ENCODE data around the gene MGP. TPM values are rescaled to one million over a fixed set of nuclear protein-coding genes. Genes with fewer than 3 reads are reported as not detected.

The MGP gene
- total RNA-seq, 1 experiment from 2014 or later = 79.8 TPM

DNA sequence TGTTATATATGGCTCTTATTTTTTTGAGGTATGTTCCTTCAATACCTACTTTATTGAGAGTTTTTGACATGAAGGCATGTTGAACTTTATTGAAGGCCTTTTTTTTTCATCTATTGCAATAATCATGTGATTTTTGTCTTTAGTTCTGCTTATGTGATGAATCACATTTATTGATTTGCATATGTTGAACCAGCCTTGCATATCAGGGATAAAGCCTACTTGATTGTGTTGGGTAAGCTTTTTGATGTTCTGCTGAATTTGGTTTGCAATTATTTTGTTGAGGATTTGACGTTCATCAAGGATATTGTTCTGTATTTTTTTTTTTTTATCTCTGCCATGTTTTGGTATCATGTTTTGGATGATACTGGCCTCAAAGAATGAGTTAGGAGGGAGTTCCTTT, 27.1 kb downstream of the MGP start:
- CTCF ChIA-PET = no interaction called here
- H3K4me3 ChIP-seq = no peak overlapping the region
- no peak overlapping the region for H2AFZ ChIP-seq
- H4K20me1 ChIP-seq (ENCODE audit: insufficient read depth) = no peaks in the 10 kb centered on the region
- H3K79me2 ChIP-seq (ENCODE audit: low read depth) = no peaks in the 10 kb centered on the region
- no TSS peak for BruUV-seq (replicated peaks)
- no peaks in the 10 kb centered on the region for H3K36me3 ChIP-seq (ENCODE audit: low read depth)
- TF ChIP-seq, protein P1, sequence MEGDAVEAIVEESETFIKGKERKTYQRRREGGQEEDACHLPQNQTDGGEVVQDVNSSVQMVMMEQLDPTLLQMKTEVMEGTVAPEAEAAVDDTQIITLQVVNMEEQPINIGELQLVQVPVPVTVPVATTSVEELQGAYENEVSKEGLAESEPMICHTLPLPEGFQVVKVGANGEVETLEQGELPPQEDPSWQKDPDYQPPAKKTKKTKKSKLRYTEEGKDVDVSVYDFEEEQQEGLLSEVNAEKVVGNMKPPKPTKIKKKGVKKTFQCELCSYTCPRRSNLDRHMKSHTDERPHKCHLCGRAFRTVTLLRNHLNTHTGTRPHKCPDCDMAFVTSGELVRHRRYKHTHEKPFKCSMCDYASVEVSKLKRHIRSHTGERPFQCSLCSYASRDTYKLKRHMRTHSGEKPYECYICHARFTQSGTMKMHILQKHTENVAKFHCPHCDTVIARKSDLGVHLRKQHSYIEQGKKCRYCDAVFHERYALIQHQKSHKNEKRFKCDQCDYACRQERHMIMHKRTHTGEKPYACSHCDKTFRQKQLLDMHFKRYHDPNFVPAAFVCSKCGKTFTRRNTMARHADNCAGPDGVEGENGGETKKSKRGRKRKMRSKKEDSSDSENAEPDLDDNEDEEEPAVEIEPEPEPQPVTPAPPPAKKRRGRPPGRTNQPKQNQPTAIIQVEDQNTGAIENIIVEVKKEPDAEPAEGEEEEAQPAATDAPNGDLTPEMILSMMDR (conservative IDR thresholded peaks at IDR 0.05) = no peak
- no peak for TF ChIP-seq EZH2 (IDR thresholded peaks at IDR 0.05; ENCODE audit: low read depth)
- no peaks in the 10 kb centered on the region for H3F3A ChIP-seq (ENCODE audit: insufficient read depth, low read depth)
- H3K27me3 ChIP-seq (ENCODE audit: insufficient read depth, low read depth) = no peaks in the 10 kb centered on the region
- H3K4me2 ChIP-seq = no peak overlapping the region
- DNase-seq = no peak
- intact Hi-C loops (cut with micrococcal nuclease; ENCODE audit: unreplicated experiment) = no loop called here
- H3K9me2 ChIP-seq (ENCODE audit: insufficient read depth) = no peaks in the 10 kb centered on the region
- no peaks in the 10 kb centered on the region; the same call in 1 of the 2 replicates for H3K4me1 ChIP-seq (replicated peaks; ENCODE audit: insufficient read depth)
- no peak overlapping the region for H3K27ac ChIP-seq
- POLR2A ChIA-PET (ENCODE audit: unreplicated experiment) = interaction anchor here (0.8 kb wide), 1 partner anchor 68 kb away, joined by 10 read pairs; no protein-coding TSS in a partner anchor
- peaks cover 11% of the 10 kb centered on the region; the same call in 1 of the 2 replicates for H3K9me3 ChIP-seq (ENCODE audit: insufficient read depth, low read depth)

- no peak overlapping the region for H3K4me2 ChIP-seq
- H3F3A ChIP-seq (ENCODE audit: insufficient read depth, low read depth) = no peaks in the 10 kb centered on the region
- H4K20me1 ChIP-seq (ENCODE audit: insufficient read depth) = no peaks in the 10 kb centered on the region
- BruUV-seq (replicated peaks) = no TSS peak
- no peaks in the 10 kb centered on the region for H3K36me3 ChIP-seq (ENCODE audit: low read depth)
- no peak for DNase-seq
- CTCF ChIA-PET = no interaction called here
- TF ChIP-seq EZH2 (IDR thresholded peaks at IDR 0.05; ENCODE audit: low read depth) = no peak
- TF ChIP-seq, protein P1 (conservative IDR thresholded peaks at IDR 0.05) = no peak
- H2AFZ ChIP-seq = no peak overlapping the region
- POLR2A ChIA-PET (ENCODE audit: unreplicated experiment) = interaction anchor here (0.6 kb wide), 1 partner anchor 383 kb away, joined by 4 read pairs; no protein-coding TSS in a partner anchor
- H3K9me3 ChIP-seq (ENCODE audit: insufficient read depth, low read depth) = peaks cover 1% of the 10 kb centered on the region; the same call in 1 of the 2 replicates
- H3K4me3 ChIP-seq = no peak overlapping the region
- no peaks in the 10 kb centered on the region; the same call in 1 of the 2 replicates for H3K4me1 ChIP-seq (replicated peaks; ENCODE audit: insufficient read depth)
- H3K27ac ChIP-seq = no peak overlapping the region
- no peaks in the 10 kb centered on the region for H3K79me2 ChIP-seq (ENCODE audit: low read depth)
- no peaks in the 10 kb centered on the region for H3K27me3 ChIP-seq (ENCODE audit: insufficient read depth, low read depth)
- H3K9me2 ChIP-seq (ENCODE audit: insufficient read depth) = no peaks in the 10 kb centered on the region
- intact Hi-C loops (cut with micrococcal nuclease; ENCODE audit: unreplicated experiment) = no loop called here
Observed at GRCh38 chr12:14854586-14855183, 31.0 kb downstream of the MGP start.

DNA sequence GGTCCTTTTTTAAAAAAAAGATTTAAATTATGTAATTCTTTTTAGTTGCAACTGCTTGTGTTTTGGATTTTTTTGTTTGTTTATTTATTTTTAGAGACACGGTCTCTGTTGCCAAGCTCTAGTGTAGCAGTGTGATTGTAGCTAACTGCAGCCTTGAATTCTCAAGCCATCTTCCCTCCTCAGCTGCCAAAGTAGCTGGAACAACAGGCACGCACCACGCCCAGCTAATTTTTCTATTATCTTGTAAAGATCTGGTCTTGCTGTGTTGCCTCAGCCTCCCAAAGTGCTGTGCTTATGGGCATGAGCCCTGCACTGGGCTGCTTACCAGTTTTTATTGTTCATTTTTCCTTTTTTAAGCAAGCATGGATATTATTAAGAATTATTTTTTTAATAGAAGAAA, 31.7 kb downstream of the MGP start:
- H3F3A ChIP-seq (ENCODE audit: insufficient read depth, low read depth) = no peaks in the 10 kb centered on the region

More for the DNA sequence above, 31.7 kb downstream of the MGP start:
- BruUV-seq (replicated peaks) = no TSS peak
- no peak overlapping the region for H3K4me3 ChIP-seq
- H2AFZ ChIP-seq = no peak overlapping the region
- H3K27ac ChIP-seq = no peak overlapping the region
- TF ChIP-seq EZH2 (IDR thresholded peaks at IDR 0.05; ENCODE audit: low read depth) = no peak
- TF ChIP-seq, protein P1 (conservative IDR thresholded peaks at IDR 0.05) = no peak
- no peaks in the 10 kb centered on the region for H4K20me1 ChIP-seq (ENCODE audit: insufficient read depth)
- ChIA-PET POLR2A (ENCODE audit: unreplicated experiment) (interaction anchor here (0.6 kb wide), 1 partner anchor 384 kb away, joined by 4 read pairs; no protein-coding TSS in a partner anchor), CTCF (no interaction called here)
- no peaks in the 10 kb centered on the region for H3K27me3 ChIP-seq (ENCODE audit: insufficient read depth, low read depth)
- H3K79me2 ChIP-seq (ENCODE audit: low read depth) = no peaks in the 10 kb centered on the region
- H3K9me3 ChIP-seq (ENCODE audit: insufficient read depth, low read depth) = no peaks in the 10 kb centered on the region; the same call in 1 of the 2 replicates
- no peak overlapping the region for H3K4me2 ChIP-seq
- intact Hi-C loops (cut with micrococcal nuclease; ENCODE audit: unreplicated experiment) = no loop called here
- no peaks in the 10 kb centered on the region for H3K36me3 ChIP-seq (ENCODE audit: low read depth)
- no peaks in the 10 kb centered on the region; the same call in 1 of the 2 replicates for H3K4me1 ChIP-seq (replicated peaks; ENCODE audit: insufficient read depth)
- no peaks in the 10 kb centered on the region for H3K9me2 ChIP-seq (ENCODE audit: insufficient read depth)
- no peak for DNase-seq

All from PC-9 (cell line).